ENCODE results near the gene CNTFR. TPM values are rescaled to one million over a fixed set of nuclear protein-coding genes. Genes with fewer than 3 reads are reported as not detected.

The CNTFR gene
- total and polyA plus RNA-seq, 2 of the 8 experiments (the other 6 are each of a cell fraction or from before 2014, with no cell fraction given) = 1.2 to 4.2 TPM

- TF ChIP-seq CTCF (IDR thresholded peaks at IDR 0.05; ENCODE audit: control extremely low read depth in 1 of 3, insufficient read depth in 1 of 3, low read depth in 1 of 3, low read length in 3 of 3) (no peak), CHD7 (IDR thresholded peaks at IDR 0.05; ENCODE audit: insufficient replicate concordance, low read length) (no peak), CHD1 (IDR thresholded peaks at IDR 0.05; ENCODE audit: low read depth, low read length) (peak; percentile 88; the same call in 1 of the 2 replicates), E2F6 (IDR thresholded peaks at IDR 0.05) (peak; percentile 94), TBP (IDR thresholded peaks at IDR 0.05; ENCODE audit: low read depth, low read length) (peak; percentile 58), CTBP2 (IDR thresholded peaks at IDR 0.05; ENCODE audit: borderline replicate concordance, insufficient read depth, insufficient read length, low read length) (peak; percentile 67)
Measured at GRCh38 chr9:34637356-34638137, 48.0 kb upstream of the CNTFR start, which contains the start of gene SIGMAR1 (continued).

Data from H1 (cell line).